Activated CD4-positive, alpha-beta T cell treated with anti-CD3 and anti-CD28 coated beads, Interleukin-2, amount 50 U/mL, for 24 hours (primary cell): ENCODE measurements around the gene HDAC5.
"Not testable (repeated sequence)": the region's sequence is repeated elsewhere in the genome, so short reads cannot be mapped to it uniquely, and the experiment has no call there.

ENCODE experiments used
- DNase-seq, 2 donors: peaks; one replicate each; pipeline ENCODE4 v3.0.0-alpha.2; 2020; ENCODE audit warnings: low read depth in 1 of 2, low spot score in 1 of 2

HDAC5 gene

DNA sequence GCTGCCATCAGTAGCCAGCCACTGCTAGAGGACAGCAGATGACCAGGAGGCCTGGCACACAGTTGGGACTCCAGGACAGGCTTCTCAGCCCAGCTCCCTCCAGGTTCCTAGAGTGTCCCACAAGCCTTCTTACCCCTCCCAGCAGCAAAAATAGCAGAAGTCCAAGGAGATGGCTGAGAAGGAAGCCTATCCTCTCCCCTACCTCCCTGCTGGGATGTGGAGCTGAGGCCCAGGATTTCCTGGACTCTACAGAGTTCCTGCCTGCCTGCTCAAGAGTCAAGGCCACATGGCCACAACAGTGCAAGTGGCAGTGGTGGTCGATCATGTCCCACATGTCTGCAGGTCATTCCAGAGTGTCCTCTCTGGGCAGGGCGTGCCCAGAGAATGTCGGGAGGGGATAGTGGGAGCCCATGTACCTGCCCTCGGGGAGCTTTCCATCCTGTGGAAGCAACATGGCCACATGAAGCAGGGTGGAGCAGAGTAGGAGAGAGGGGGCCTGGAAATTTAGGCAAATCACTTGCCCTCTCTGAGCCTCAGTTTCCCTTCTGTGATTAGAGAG, 10.6 kb upstream of the HDAC5 start:
- DNase-seq: no peak

- no peak for DNase-seq
Observed at GRCh38 chr17:44132275-44132821, 8.9 kb upstream of the HDAC5 start.

GRCh38 chr17:44131372-44131771, 7.9 kb upstream of the HDAC5 start:
- not testable (repeated sequence) for DNase-seq

DNA sequence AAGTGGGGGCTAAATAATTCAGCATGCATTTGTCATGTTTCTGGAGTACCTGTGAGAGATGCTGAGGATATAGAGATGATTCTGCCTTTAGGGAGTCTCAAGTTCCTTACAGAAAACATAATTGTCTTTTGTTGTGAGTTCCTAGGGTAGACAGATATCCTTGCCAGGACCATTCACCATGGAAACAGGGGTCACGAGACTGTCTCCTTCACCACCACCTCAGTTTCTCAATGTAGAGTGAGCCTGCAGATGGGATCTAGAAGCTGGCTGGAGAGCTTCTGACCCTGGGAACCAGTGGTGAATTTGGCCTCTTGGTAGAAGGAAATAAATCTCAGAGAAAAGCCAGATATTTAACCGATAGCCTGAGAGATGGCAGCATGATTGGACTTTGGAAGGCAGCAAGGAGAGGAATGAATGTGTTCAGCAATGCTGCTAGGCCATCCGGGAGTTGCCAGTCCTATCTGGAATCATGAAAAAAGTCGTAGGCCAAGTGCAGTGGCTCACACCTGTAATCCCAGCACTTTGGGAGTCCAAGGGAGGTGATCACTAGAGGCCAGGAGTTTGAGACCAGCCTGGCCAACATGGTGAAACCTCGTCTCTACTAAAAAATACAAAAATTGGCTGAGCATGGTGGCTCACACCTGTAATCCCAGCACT, 7.4 kb upstream of the HDAC5 start:
- no peak for DNase-seq

- DNase-seq: no peak
Observed at GRCh38 chr17:44128383-44128782, 4.9 kb upstream of the HDAC5 start.

DNA sequence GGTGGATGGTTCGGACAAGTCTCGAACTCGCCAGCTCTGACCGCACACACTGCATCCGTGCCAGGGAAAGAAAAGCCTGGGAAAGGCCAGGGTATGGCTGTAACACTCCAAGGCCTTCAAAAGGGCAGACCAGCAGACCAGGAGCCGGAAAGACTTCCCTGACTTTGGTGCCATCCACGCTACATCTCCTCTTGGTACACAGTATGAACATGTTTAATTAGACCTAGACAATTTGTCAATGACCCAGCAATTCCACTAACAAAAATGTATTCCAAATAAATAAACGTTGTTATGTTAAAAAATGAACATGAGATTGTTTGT, 637 bp upstream of the HDAC5 start:
- no peak for DNase-seq

DNA sequence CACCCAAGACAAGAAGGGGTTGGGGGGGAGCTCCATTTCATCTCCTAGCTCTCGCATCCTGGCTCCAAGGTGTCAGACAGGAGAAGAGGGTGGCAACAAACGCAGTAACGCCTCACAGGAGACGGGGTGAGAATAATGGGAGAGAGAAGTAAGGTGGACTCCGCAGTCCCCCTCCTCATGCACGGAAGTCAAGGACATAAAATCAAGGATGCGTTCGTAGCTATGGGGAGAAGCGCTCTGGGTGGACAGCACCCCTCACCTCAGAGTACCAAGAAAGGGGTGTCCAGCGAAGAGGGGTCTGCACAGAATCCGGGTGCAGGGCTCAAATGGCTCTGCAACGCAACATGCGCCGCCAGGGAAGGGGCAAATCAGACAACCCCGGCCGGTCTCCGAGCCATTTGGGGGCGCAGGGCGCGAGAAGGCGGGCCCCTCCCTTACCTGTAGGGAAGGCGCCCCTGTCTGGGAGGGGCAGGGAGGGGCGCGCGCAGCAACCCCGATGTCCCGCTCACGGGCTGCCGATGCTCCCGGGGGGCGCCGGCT, 555 bp downstream of the HDAC5 start:
- DNase-seq: no peak

DNA sequence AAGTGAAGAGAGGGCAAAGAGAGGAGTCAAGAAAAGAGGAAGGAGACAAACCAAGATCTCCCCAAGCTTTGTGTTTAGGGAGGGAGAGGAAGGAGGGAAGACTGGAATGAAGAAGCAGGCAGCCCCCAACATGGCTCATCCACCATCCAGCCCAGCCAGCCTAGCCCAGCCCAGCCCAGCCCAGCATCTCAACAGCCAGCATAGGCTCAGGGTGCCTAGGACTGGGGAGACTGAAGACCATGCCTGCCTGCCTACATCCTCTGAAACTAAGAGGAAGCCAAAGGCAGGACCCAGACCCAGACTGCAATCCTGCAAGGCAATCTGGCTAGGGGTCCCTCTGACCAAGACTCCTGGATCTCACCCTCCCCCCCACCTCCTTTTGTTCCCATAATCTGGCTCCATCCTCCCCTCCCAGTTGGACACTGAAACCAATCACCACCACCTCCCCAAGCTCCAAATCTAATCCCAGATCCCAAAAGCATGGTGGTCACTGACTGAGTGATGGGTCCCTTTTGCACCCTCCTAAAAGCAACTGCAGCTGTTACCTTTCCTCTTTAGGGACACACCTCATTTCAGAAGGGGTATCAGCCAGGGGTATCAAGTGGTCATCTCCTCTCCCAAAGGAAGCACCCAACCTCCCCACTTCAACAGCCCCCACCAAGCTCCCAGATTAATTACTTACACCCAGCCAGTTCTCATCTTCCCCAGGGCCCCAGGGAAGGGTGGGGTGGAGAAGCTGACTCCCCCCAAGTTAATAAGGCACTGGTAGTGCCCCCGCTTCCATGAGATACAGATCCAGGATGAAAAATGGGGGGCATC, 1.2 kb downstream of the HDAC5 start:
- DNase-seq: no peak

DNA sequence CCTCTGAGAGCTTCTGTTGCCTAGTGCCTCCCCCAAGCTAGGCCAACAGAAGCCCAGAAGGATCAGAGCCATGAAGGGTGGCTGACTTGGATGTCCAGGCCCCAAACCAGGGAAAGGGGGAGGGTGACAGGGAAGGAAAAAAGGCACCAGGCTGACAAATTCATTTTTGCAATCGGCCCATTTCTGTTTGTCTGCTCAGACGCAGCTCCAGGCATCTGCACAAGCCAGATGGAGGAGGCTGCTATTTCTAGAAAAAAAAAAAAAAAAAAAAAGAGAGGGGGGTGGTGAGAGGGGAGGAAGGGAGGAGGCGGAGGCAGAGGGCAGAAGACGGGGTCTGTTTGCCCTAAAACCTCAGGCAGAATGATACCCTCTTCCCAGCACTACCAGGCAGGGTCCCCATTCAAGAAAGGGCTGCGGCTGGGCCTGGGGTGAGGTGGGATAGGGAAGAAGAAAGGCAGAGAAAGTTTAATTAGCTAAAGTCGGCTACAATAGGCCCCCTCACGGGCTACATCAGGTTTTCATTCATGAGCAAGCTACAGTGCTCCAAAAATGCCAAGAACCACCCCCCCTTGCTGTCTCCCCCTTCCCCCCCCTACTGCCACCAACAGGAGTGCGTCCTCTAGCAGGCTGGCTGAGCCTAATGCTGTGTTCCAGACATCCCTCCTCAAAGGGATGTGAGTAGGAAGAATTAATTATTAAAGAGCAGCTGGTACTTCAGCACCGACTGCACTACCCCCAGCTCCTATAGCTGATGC, 2.4 kb downstream of the HDAC5 start:
- DNase-seq: no peak

- DNase-seq: not testable (repeated sequence)
Observed at GRCh38 chr17:44120281-44120680, 3.2 kb downstream of the HDAC5 start.

DNA sequence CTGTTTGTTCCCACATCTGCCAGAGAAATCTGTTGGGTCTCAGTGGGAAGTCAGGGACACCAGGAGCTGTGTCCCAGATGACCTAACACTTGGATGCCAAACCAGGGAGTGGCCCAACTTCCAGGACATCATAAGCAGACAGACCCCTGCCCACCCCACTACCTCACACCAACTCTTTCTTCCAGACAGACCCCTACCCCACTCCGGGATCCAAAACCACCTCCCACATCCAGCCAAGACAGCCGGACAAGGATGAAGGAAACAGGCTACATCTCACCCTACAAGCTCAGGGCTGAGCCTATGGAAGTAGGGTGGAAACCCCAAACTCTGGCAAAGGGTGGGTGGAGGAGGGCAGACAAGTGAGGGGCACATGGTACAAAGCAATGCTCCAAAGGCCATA, 3.6 kb downstream of the HDAC5 start:
- no peak for DNase-seq

DNA sequence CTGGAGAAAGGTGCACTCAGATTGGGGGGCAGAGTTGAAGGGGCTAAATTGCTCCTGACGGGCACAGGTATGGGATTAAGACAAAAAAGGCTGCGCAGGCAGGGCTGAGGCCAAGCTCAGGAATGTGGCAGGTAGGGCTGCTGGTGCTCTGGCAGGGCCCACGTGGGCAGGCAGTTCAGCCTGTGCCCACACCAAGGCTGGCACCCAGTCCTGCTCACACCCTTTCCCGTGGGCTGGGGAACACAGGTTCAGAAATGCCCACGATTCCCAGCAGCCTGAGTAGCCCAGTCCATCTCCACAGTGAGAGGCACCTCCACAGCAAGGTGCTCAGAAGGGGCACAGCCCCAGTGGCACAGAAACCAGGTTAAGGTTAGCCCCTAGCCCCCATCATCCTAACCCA, 4.4 kb downstream of the HDAC5 start:
- no peak for DNase-seq

GRCh38 chr17:44118427-44119050, 4.9 kb downstream of the HDAC5 start:
- DNase-seq: no peak

- DNase-seq: no peak
Observed at GRCh38 chr17:44117351-44117750, 6.1 kb downstream of the HDAC5 start.

DNA sequence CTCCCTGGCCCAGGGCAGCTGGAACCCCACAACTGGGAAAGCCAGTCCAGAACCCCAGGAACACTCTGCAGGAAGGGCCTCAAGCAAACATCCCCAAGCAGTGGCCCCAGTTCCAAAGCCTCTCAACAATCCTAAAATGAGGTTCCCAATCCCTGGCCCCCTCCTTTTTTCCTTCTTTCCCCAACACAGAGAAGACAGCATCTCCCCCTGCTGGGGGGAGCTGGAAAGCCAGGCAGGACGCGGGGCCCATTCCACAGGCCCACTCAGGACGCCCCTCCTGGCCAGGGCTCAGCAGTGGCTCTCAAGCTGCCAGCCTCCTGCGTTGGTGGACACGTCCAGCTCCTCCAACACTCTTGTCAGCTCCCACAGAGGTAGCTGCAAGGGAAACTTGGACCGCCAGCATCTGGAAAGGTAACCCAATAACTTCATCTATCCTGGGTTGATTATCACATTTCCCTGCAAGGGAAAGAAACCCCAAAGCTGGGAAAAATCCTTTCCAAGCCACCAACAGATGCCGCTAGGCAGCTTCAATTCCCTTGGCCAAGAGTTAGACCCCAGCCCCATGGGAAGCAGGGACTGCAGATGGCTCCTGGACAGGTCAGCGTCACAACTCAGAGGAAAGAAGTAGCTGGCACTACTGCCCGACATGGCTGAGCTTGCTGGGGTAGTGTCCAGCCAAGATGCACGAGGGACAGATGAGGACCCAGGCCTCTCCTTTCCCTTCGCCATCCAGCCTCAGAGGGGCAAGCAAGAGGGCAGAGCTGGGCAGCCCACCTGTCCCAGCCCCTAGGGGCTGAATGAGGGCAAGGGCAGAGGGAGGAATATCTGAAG, 7.6 kb downstream of the HDAC5 start:
- DNase-seq: no peak

DNA sequence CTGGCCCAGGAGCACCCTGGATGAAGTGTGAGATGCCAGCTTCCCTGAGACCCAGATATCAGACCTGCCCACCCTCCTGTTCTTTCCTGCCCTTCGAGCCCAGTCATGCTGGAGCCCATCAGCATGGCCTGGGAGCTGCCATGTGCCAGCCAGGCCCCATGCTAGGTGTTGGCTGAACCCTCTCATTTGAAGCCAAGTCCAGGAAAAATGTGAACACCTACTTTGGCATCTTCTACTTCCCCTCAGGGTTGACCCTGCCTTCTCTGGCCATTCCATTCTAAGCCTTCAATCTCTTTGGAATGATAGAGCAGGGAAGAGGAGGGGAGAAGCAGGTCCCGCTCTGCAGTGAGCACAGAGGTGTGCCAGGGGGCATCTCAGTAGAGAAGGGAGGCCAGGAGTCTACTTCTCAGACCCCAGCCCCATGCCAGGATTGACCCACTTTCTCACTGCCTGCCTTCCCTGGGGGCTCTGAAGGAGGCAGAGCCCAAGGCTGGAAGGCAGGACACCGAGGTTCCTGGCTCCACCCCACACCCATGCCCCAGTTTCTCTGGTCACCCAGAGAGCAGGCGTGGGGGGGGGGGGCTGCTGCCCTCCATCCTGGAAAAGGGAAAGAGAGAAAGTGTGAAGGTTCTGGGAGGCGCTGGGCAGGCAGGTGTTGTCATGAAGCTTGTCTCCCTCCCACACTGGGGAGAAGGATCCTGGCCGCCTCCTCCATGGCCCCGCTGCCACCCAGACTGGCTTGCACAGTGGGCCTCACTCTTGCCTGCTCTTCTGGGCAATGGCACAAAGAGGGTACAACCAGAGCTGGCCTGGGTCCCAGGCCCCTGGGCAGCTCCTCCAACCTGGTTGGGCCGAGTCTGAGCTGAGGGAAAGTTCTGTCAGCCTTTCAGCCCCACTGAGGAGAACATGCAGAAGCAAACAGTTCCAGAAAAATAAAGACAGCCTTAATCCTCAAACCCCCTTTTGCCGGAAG, 9.3 kb downstream of the HDAC5 start:
- DNase-seq: no peak

DNA sequence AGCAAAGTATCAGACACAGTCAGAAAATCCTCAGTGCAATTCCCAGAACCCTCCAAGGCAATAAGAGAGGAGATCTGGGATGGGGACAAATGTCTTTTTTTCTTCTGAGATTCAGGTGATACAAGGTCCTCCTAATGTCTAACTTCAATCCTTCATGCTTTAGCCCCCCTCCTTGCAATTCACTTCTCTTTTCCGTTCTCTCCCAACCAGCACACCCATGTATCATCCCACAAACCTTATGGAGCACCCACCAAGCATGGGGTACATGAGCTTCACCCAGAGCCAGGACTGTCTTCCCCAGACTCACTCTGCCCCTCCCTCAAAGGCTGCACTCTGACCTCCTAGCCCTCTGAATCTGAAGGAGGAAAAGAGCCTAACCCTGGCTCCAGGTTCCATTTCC, 10.1 kb downstream of the HDAC5 start:
- DNase-seq: no peak

DNA sequence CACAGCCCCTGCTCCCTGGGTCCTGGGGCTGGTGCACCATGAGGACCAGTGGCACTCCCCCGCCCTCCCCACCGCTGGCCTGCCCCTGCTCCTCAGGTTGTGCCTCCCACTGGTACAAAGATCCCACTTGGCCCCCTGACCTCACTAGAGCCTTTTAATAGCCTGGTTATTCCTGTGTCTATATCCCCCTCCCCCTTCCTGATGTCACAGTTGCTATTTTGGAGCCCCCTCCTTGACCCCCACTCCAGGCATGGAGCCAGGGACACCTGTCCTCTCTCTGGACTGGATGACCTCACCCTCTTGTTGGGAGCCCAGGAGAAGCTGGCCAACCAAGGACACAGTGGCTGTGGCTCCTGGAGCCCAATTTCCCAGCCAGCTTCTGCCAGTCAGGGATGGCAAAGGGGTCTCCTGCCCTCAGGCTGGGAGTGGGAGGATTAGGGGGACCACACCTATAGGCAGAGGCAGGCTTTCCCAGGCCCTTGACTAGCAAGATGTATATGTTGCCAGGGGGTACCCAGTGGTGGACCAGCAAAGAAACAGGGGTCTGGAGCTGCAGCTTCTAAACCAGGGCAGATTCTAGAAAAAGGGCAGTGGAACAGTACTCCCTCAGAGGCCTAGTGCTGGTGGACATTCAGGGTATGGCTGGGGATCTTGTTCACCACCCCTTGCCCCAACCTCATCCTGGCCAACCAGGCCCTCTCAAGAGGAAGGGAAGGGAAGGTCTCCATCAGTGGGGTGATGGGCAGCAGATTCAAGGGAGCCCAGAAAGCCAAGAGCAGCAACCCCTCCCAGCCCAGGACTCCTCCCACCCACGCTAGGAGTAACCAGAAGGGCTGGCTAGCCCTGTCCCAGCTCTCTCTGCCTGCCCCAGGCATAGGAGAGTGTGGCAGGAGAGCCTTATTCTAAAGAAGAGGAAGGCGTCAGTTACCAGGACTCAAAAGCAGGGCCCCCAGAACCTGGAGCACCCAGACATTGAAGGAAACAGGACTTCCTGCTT, 10.9 kb downstream of the HDAC5 start:
- no peak for DNase-seq
